SW480 (cell line): ENCODE data around the gene SLC16A11.
A peak's percentile ranks its signal among the peaks of the same experiment; 100 is the strongest.
"Not testable (repeated sequence)": the region's sequence is repeated elsewhere in the genome, so short reads cannot be mapped to it uniquely, and the experiment has no call there.

Experiments
- DNase-seq: peaks from one replicate; pipeline ENCODE4 v3.0.0-alpha.2; 2016; ENCODE audit warnings: low spot score

Gene SLC16A11

GRCh38 chr17:7005716-7006115 is 38.2 kb downstream of the SLC16A11 start:
- no peak for DNase-seq

- peak; percentile 85 for DNase-seq
These were observed 39.3 kb downstream of the SLC16A11 start for GRCh38 chr17:7004398-7005253.

GRCh38 chr17:7003745-7004144 is 40.1 kb downstream of the SLC16A11 start:
- DNase-seq: no peak

GRCh38 chr17:7002288-7003047 is 41.4 kb downstream of the SLC16A11 start:
- DNase-seq: no peak

GRCh38 chr17:7001318-7001961 is 42.5 kb downstream of the SLC16A11 start:
- peak; percentile 33 for DNase-seq

GRCh38 chr17:6998855-6999508 is 44.9 kb downstream of the SLC16A11 start:
- DNase-seq: no peak

GRCh38 chr17:6997171-6997570 is 46.7 kb downstream of the SLC16A11 start:
- DNase-seq: no peak

- no peak for DNase-seq
These were observed 47.5 kb downstream of the SLC16A11 start for GRCh38 chr17:6996256-6997011.

- DNase-seq: no peak
These were observed 48.2 kb downstream of the SLC16A11 start, which contains the start of gene ALOX12 for GRCh38 chr17:6995500-6996255. Gene ALOX12, plus strand, starts transcription at chr17:6996049. Its CDS starts 69 bp downstream, at chr17:6996118.

- DNase-seq: no peak
These were observed 49.1 kb downstream of the SLC16A11 start for GRCh38 chr17:6994666-6995256.

- DNase-seq: no peak
These were observed 49.7 kb downstream of the SLC16A11 start for GRCh38 chr17:6994118-6994598.

GRCh38 chr17:6993613-6994056 is 50.3 kb downstream of the SLC16A11 start:
- not testable (repeated sequence) for DNase-seq
